ENCODE results near the gene NUB1.

- TF ChIP-seq CTCF (IDR thresholded peaks at IDR 0.05; ENCODE audit: low read depth, low read length, poor library complexity, severe bottlenecking) (no peak), EZH2phosphoT487 (IDR thresholded peaks at IDR 0.05; ENCODE audit: borderline replicate concordance, low read length) (no peak)
Measured at GRCh38 chr7:151380199-151381097, 38.8 kb downstream of the NUB1 start.
